GM19463 (cell line): ENCODE measurements around the gene FAM50B.

Experiments used
- ATAC-seq: cut with Tn5 transposase; IDR thresholded peaks from one replicate; pipeline ENCODE4 v1.9.1; 2021; ENCODE audit warnings: mild to moderate bottlenecking, moderate library complexity; ENCODE audit not compliant: unreplicated experiment

Gene FAM50B

GRCh38 chr6:3819161-3820110 lies 29.7 kb upstream of the FAM50B start:
- no peak for ATAC-seq

- no peak for ATAC-seq
These were observed 28.6 kb upstream of the FAM50B start for GRCh38 chr6:3820563-3820962.

- no peak for ATAC-seq
These were observed 26.3 kb upstream of the FAM50B start for GRCh38 chr6:3822747-3823445.

GRCh38 chr6:3823671-3824070 lies 25.5 kb upstream of the FAM50B start:
- no peak for ATAC-seq

GRCh38 chr6:3825331-3825831 lies 23.8 kb upstream of the FAM50B start:
- ATAC-seq, result no peak

GRCh38 chr6:3825851-3826581 lies 23.2 kb upstream of the FAM50B start:
- no peak for ATAC-seq

- no peak for ATAC-seq
These were observed 19.9 kb upstream of the FAM50B start for GRCh38 chr6:3829285-3829684.

GRCh38 chr6:3830806-3831205 lies 18.4 kb upstream of the FAM50B start:
- ATAC-seq, result no peak

- no peak for ATAC-seq
These were observed 17.2 kb upstream of the FAM50B start for GRCh38 chr6:3831761-3832530.

- no peak for ATAC-seq
These were observed 14.0 kb upstream of the FAM50B start for GRCh38 chr6:3835055-3835731.

GRCh38 chr6:3835785-3836184 lies 13.4 kb upstream of the FAM50B start:
- ATAC-seq, result no peak

- ATAC-seq, result no peak
These were observed 12.6 kb upstream of the FAM50B start for GRCh38 chr6:3836566-3836965.

GRCh38 chr6:3837781-3838180 lies 11.4 kb upstream of the FAM50B start:
- ATAC-seq, result no peak

- ATAC-seq, result no peak
These were observed 9.9 kb upstream of the FAM50B start for GRCh38 chr6:3838992-3839867.

GRCh38 chr6:3841066-3841454 lies 8.1 kb upstream of the FAM50B start:
- ATAC-seq, result no peak

GRCh38 chr6:3841711-3842565 lies 7.2 kb upstream of the FAM50B start:
- no peak for ATAC-seq

GRCh38 chr6:3843379-3844096 lies 5.6 kb upstream of the FAM50B start:
- no peak for ATAC-seq
